Measurements from ENCODE around the gene F9. TPM values are rescaled to one million over a fixed set of nuclear protein-coding genes. Genes with fewer than 3 reads are reported as not detected.
"Not testable (repeated sequence)": the region's sequence is repeated elsewhere in the genome, so short reads cannot be mapped to it uniquely, and the experiment has no call there.

The F9 gene
- not detected in 2 replicates for total RNA-seq

GRCh38 chrX:139530550-139530949 lies at the start of gene F9:
F9 (plus strand) TSS chrX:139530739; CDS start chrX:139530765, 26 bp downstream.
- intact Hi-C loops (cut with micrococcal nuclease): no loop called here
- H3K9me3 Mint-ChIP-seq: no peaks in the 10 kb centered on the region
- H3K36me3 Mint-ChIP-seq (ENCODE audit: low read depth): no peaks in the 10 kb centered on the region
- no peaks in the 10 kb centered on the region for H3K27me3 Mint-ChIP-seq (ENCODE audit: low read depth)
- DNase-seq (ENCODE audit: low spot score): no peak
- H3K4me1 Mint-ChIP-seq (ENCODE audit: low read depth): no peaks in the 10 kb centered on the region
- no peak within 1 kb of the TSS for H3K27ac Mint-ChIP-seq
- no peak within 1 kb of the TSS for H3K4me3 Mint-ChIP-seq (ENCODE audit: low read depth)

- H3K4me1 Mint-ChIP-seq (ENCODE audit: low read depth): no peaks in the 10 kb centered on the region
- no peaks in the 10 kb centered on the region for H3K9me3 Mint-ChIP-seq
- intact Hi-C loops (cut with micrococcal nuclease): no loop called here
- no peak overlapping the region for H3K27ac Mint-ChIP-seq
- DNase-seq (ENCODE audit: low spot score): no peak
- no peaks in the 10 kb centered on the region for H3K27me3 Mint-ChIP-seq (ENCODE audit: low read depth)
- no peaks in the 10 kb centered on the region for H3K36me3 Mint-ChIP-seq (ENCODE audit: low read depth)
- H3K4me3 Mint-ChIP-seq (ENCODE audit: low read depth): no peak overlapping the region
Measured at GRCh38 chrX:139483699-139484098, 46.8 kb upstream of the F9 start.

DNA sequence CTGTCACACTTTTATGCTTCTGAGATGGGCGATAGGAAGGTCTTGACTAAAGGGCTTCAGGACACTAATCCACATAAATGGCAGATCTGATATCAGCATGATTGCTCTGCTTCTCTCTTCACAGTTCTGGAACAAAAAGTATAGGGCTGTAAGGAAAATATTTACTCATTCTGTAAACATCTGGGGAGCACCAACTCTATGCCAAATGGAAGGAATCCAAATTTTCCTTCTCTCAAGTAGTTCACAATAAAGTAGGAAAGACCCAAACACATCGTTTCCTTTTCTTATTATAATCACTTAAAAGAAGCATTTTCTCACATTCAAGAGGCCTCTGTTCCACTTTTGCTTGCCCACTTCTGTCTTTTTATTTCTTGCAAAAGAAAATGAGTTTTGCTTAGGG lies 45.9 kb upstream of the F9 start:
- no peak for DNase-seq (ENCODE audit: low spot score)
- Mint-ChIP-seq H3K9me3 (no peaks in the 10 kb centered on the region), H3K4me1 (ENCODE audit: low read depth) (no peaks in the 10 kb centered on the region), H3K27ac (no peak overlapping the region), H3K4me3 (ENCODE audit: low read depth) (no peak overlapping the region), H3K27me3 (ENCODE audit: low read depth) (no peaks in the 10 kb centered on the region), H3K36me3 (ENCODE audit: low read depth) (no peaks in the 10 kb centered on the region)
- intact Hi-C loops (cut with micrococcal nuclease): no loop called here

GRCh38 chrX:139495324-139495723 lies 35.2 kb upstream of the F9 start:
- intact Hi-C loops (cut with micrococcal nuclease): no loop called here
- H3K4me3 Mint-ChIP-seq (ENCODE audit: low read depth): no peak overlapping the region
- no peaks in the 10 kb centered on the region for H3K36me3 Mint-ChIP-seq (ENCODE audit: low read depth)
- no peak overlapping the region for H3K27ac Mint-ChIP-seq
- no peaks in the 10 kb centered on the region for H3K9me3 Mint-ChIP-seq
- H3K27me3 Mint-ChIP-seq (ENCODE audit: low read depth): no peaks in the 10 kb centered on the region
- no peak for DNase-seq (ENCODE audit: low spot score)
- no peaks in the 10 kb centered on the region for H3K4me1 Mint-ChIP-seq (ENCODE audit: low read depth)

DNA sequence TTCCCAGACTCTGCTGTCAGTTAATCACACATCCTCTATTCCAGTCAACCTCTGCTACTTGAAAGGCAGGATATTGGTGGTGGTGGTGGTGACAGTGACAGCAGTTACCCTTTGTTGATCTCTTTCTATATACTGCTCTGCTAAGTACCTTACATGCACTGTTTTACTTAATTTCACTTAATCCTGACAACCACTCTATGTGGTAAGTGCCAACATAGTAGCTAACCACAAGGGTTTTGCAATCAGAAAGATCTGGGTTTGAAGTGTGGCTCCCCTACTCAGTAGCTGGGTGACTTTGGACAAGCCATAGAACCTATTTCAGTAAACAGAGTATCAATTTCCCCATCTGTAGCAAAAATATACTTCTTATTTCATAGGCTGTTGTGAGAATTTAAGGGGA lies 24.2 kb upstream of the F9 start:
- intact Hi-C loops (cut with micrococcal nuclease): no loop called here
- Mint-ChIP-seq H3K4me1 (ENCODE audit: low read depth) (no peaks in the 10 kb centered on the region), H3K36me3 (ENCODE audit: low read depth) (no peaks in the 10 kb centered on the region), H3K9me3 (no peaks in the 10 kb centered on the region), H3K27me3 (ENCODE audit: low read depth) (no peaks in the 10 kb centered on the region), H3K4me3 (ENCODE audit: low read depth) (no peak overlapping the region), H3K27ac (no peak overlapping the region)
- no peak for DNase-seq (ENCODE audit: low spot score)

GRCh38 chrX:139508099-139508498 lies 22.4 kb upstream of the F9 start:
- intact Hi-C loops (cut with micrococcal nuclease): no loop called here
- Mint-ChIP-seq H3K4me3 (ENCODE audit: low read depth) (no peak overlapping the region), H3K4me1 (ENCODE audit: low read depth) (no peaks in the 10 kb centered on the region), H3K27ac (no peak overlapping the region), H3K27me3 (ENCODE audit: low read depth) (no peaks in the 10 kb centered on the region), H3K9me3 (no peaks in the 10 kb centered on the region), H3K36me3 (ENCODE audit: low read depth) (no peaks in the 10 kb centered on the region)
- no peak for DNase-seq (ENCODE audit: low spot score)

- no peak overlapping the region for H3K4me3 Mint-ChIP-seq (ENCODE audit: low read depth)
- intact Hi-C loops (cut with micrococcal nuclease): no loop called here
- no peaks in the 10 kb centered on the region for H3K27me3 Mint-ChIP-seq (ENCODE audit: low read depth)
- DNase-seq (ENCODE audit: low spot score): no peak
- H3K36me3 Mint-ChIP-seq (ENCODE audit: low read depth): no peaks in the 10 kb centered on the region
- no peaks in the 10 kb centered on the region for H3K4me1 Mint-ChIP-seq (ENCODE audit: low read depth)
- no peaks in the 10 kb centered on the region for H3K9me3 Mint-ChIP-seq
- H3K27ac Mint-ChIP-seq: no peak overlapping the region
Measured at GRCh38 chrX:139518475-139518874, 12.1 kb upstream of the F9 start.

GRCh38 chrX:139528829-139529228 lies 1.7 kb upstream of the F9 start:
- H3K4me1 Mint-ChIP-seq (ENCODE audit: low read depth); intact Hi-C loops (cut with micrococcal nuclease); H3K4me3 Mint-ChIP-seq (ENCODE audit: low read depth); H3K9me3 Mint-ChIP-seq; H3K27ac Mint-ChIP-seq; DNase-seq (ENCODE audit: low spot score); H3K27me3 Mint-ChIP-seq (ENCODE audit: low read depth); H3K36me3 Mint-ChIP-seq (ENCODE audit: low read depth): not testable (repeated sequence)

GRCh38 chrX:139532834-139533233 lies 2.3 kb downstream of the F9 start:
- intact Hi-C loops (cut with micrococcal nuclease): no loop called here
- no peaks in the 10 kb centered on the region for H3K27me3 Mint-ChIP-seq (ENCODE audit: low read depth)
- H3K4me1 Mint-ChIP-seq (ENCODE audit: low read depth): no peaks in the 10 kb centered on the region
- no peaks in the 10 kb centered on the region for H3K9me3 Mint-ChIP-seq
- H3K27ac Mint-ChIP-seq: no peak overlapping the region
- DNase-seq (ENCODE audit: low spot score): no peak
- H3K4me3 Mint-ChIP-seq (ENCODE audit: low read depth): no peak overlapping the region
- H3K36me3 Mint-ChIP-seq (ENCODE audit: low read depth): no peaks in the 10 kb centered on the region

- H3K27ac Mint-ChIP-seq: no peak overlapping the region
- no peaks in the 10 kb centered on the region for H3K9me3 Mint-ChIP-seq
- H3K4me1 Mint-ChIP-seq (ENCODE audit: low read depth): no peaks in the 10 kb centered on the region
- H3K27me3 Mint-ChIP-seq (ENCODE audit: low read depth): no peaks in the 10 kb centered on the region
- no peaks in the 10 kb centered on the region for H3K36me3 Mint-ChIP-seq (ENCODE audit: low read depth)
- no peak overlapping the region for H3K4me3 Mint-ChIP-seq (ENCODE audit: low read depth)
- no peak for DNase-seq (ENCODE audit: low spot score)
- intact Hi-C loops (cut with micrococcal nuclease): no loop called here
Measured at GRCh38 chrX:139533444-139533843, 2.9 kb downstream of the F9 start.

DNA sequence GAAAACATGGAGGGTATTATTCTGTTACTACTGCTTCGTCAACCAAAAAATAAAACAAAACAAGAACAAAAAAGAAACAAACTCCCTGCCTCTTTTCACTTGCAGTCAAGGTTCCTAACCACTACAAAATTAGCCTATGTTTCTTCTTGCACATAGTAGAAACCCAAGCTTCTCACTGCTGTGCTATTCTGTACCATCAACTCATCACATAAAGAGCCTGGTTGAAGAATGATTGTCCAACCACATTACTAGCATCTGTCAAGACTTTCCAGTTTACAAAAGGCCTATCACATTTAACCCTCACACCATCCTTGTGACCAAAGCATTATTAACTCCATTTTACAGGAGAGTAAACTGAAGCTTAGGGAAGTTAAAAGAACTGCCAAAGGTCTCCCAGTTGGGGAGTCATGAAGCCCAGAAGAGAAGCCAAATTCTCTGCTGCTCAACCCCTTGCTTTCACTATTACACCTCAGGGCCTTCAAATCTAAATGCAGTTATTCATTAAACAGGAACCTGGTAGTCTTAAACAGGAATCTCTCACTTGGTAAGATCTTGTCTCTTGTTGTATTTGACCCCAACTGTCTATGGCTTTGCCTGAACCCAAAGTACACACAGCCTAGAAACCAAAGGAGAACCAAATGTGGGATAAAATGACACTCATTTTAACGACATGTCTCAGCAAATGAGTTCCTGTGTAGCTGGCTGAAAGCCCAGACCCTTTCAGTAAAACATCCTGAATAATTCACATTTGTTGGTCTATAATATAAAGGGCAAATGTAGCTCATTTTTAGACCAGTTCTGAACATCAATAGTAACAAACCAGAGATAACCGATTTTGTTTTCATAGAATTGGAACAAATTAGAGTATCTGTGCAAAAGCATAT lies 8.6 kb downstream of the F9 start:
- Mint-ChIP-seq H3K4me3 (ENCODE audit: low read depth) (no peak overlapping the region), H3K4me1 (ENCODE audit: low read depth) (no peaks in the 10 kb centered on the region), H3K9me3 (no peaks in the 10 kb centered on the region), H3K27ac (no peak overlapping the region), H3K27me3 (ENCODE audit: low read depth) (no peaks in the 10 kb centered on the region), H3K36me3 (ENCODE audit: low read depth) (no peaks in the 10 kb centered on the region)
- intact Hi-C loops (cut with micrococcal nuclease): no loop called here
- no peak for DNase-seq (ENCODE audit: low spot score)

DNA sequence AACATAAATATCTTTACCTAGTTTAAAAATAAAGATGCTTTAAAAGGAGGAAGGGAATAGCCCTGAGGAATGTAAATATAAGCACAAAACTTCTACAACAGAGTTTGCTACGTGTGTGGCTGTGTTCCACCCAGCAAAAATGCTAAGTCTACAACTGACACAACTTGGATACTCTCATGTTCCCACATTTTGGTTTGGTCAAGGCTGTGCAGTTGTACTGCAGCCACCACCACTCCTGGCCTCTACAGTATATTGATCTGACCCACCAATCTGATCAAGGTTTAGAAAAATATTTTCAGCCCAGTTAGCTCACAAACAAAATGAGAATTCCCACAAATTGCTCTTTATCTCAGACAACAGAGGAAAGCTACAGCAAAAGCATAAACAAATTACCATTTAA lies 12.1 kb downstream of the F9 start:
- no peaks in the 10 kb centered on the region for H3K4me1 Mint-ChIP-seq (ENCODE audit: low read depth)
- no peaks in the 10 kb centered on the region for H3K9me3 Mint-ChIP-seq
- H3K4me3 Mint-ChIP-seq (ENCODE audit: low read depth): no peak overlapping the region
- DNase-seq (ENCODE audit: low spot score): no peak
- H3K27ac Mint-ChIP-seq: no peak overlapping the region
- H3K36me3 Mint-ChIP-seq (ENCODE audit: low read depth): no peaks in the 10 kb centered on the region
- no peaks in the 10 kb centered on the region for H3K27me3 Mint-ChIP-seq (ENCODE audit: low read depth)
- intact Hi-C loops (cut with micrococcal nuclease): no loop called here

DNA sequence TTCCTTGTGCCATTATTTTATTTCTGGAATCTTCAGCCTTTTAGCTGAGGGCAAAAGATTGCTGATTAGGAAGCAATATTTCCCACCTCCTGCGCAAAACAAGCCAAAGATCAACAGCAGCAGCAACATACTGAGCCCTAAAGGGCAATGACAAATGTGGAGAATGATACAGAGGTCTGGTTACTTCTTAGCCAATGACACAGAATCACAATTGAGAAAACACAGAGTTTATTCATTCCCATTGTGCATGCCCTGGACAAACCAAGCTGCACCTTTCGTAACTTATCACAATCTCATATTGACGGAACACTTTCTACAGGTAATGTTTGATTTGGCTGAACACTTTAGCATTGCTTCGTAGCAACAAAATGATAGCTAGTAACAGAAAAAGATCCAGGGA lies 13.4 kb downstream of the F9 start:
- DNase-seq (ENCODE audit: low spot score): no peak

GRCh38 chrX:139544591-139544990 lies 14.1 kb downstream of the F9 start:
- no peaks in the 10 kb centered on the region for H3K27me3 Mint-ChIP-seq (ENCODE audit: low read depth)
- H3K9me3 Mint-ChIP-seq: no peaks in the 10 kb centered on the region
- DNase-seq (ENCODE audit: low spot score): no peak
- no peak overlapping the region for H3K4me3 Mint-ChIP-seq (ENCODE audit: low read depth)
- no peaks in the 10 kb centered on the region for H3K36me3 Mint-ChIP-seq (ENCODE audit: low read depth)
- no peaks in the 10 kb centered on the region for H3K4me1 Mint-ChIP-seq (ENCODE audit: low read depth)
- intact Hi-C loops (cut with micrococcal nuclease): no loop called here
- H3K27ac Mint-ChIP-seq: no peak overlapping the region

More for the DNA sequence above, 13.4 kb downstream of the F9 start:
- Mint-ChIP-seq H3K27ac (no peak overlapping the region), H3K4me3 (ENCODE audit: low read depth) (no peak overlapping the region), H3K9me3 (no peaks in the 10 kb centered on the region), H3K4me1 (ENCODE audit: low read depth) (no peaks in the 10 kb centered on the region), H3K36me3 (ENCODE audit: low read depth) (no peaks in the 10 kb centered on the region), H3K27me3 (ENCODE audit: low read depth) (no peaks in the 10 kb centered on the region)
- intact Hi-C loops (cut with micrococcal nuclease): no loop called here
